Measurements from ENCODE around the gene LHX4.

LHX4 gene

GRCh38 chr1:180299479-180300221 lies 69.6 kb downstream of the LHX4 start:
- TF ChIP-seq CREB1 (IDR thresholded peaks at IDR 0.05; ENCODE audit: low read depth) (no peak), YY1 (IDR thresholded peaks at IDR 0.05; ENCODE audit: low read depth) (no peak), RAD21 (IDR thresholded peaks at IDR 0.05; ENCODE audit: low read depth) (no peak), EGR1 (IDR thresholded peaks at IDR 0.05) (no peak), USF1 (IDR thresholded peaks at IDR 0.05) (no peak), TAF1 (IDR thresholded peaks at IDR 0.05; ENCODE audit: low read depth) (no peak), REST (IDR thresholded peaks at IDR 0.05; ENCODE audit: low read depth) (no peak)

- TF ChIP-seq FOXM1 (IDR thresholded peaks at IDR 0.05; ENCODE audit: borderline replicate concordance, low read depth) = no peak
- no peak for TF ChIP-seq TCF12 (IDR thresholded peaks at IDR 0.05; ENCODE audit: low read depth)
- TF ChIP-seq REST (IDR thresholded peaks at IDR 0.05; ENCODE audit: low read depth) = no peak
- TF ChIP-seq EP300 (IDR thresholded peaks at IDR 0.05; ENCODE audit: borderline replicate concordance) = no peak
- no peak for TF ChIP-seq CEBPB (IDR thresholded peaks at IDR 0.05)
- TF ChIP-seq TAF1 (IDR thresholded peaks at IDR 0.05; ENCODE audit: low read depth) = no peak
- TF ChIP-seq TEAD4 (IDR thresholded peaks at IDR 0.05) = no peak
- TF ChIP-seq RAD21 (IDR thresholded peaks at IDR 0.05; ENCODE audit: low read depth) = no peak
- no peak for TF ChIP-seq NFIC (IDR thresholded peaks at IDR 0.05)
- no peak for TF ChIP-seq EGR1 (IDR thresholded peaks at IDR 0.05)
- TF ChIP-seq ZBTB7A (IDR thresholded peaks at IDR 0.05; ENCODE audit: low read depth) = no peak
- no peak for TF ChIP-seq YY1 (IDR thresholded peaks at IDR 0.05; ENCODE audit: low read depth)
- TF ChIP-seq MAX (IDR thresholded peaks at IDR 0.05) = no peak
- TF ChIP-seq CREB1 (IDR thresholded peaks at IDR 0.05; ENCODE audit: low read depth) = no peak
- TF ChIP-seq USF1 (IDR thresholded peaks at IDR 0.05) = no peak
Observed at GRCh38 chr1:180301135-180301742, 71.2 kb downstream of the LHX4 start.

GRCh38 chr1:180309338-180309737 lies 79.3 kb downstream of the LHX4 start:
- TF ChIP-seq TEAD4 (IDR thresholded peaks at IDR 0.05) (no peak), CEBPB (IDR thresholded peaks at IDR 0.05) (no peak), MAX (IDR thresholded peaks at IDR 0.05) (no peak), NFIC (IDR thresholded peaks at IDR 0.05) (no peak), FOXM1 (IDR thresholded peaks at IDR 0.05; ENCODE audit: borderline replicate concordance, low read depth) (no peak), REST (IDR thresholded peaks at IDR 0.05; ENCODE audit: low read depth) (no peak), CREB1 (IDR thresholded peaks at IDR 0.05; ENCODE audit: low read depth) (no peak), EP300 (IDR thresholded peaks at IDR 0.05; ENCODE audit: borderline replicate concordance) (no peak), TAF1 (IDR thresholded peaks at IDR 0.05; ENCODE audit: low read depth) (no peak), EGR1 (IDR thresholded peaks at IDR 0.05) (no peak), RAD21 (IDR thresholded peaks at IDR 0.05; ENCODE audit: low read depth) (no peak), YY1 (IDR thresholded peaks at IDR 0.05; ENCODE audit: low read depth) (no peak)

- no peak for TF ChIP-seq FOXM1 (IDR thresholded peaks at IDR 0.05; ENCODE audit: borderline replicate concordance, low read depth)
- no peak for TF ChIP-seq CREB1 (IDR thresholded peaks at IDR 0.05; ENCODE audit: low read depth)
- peak; percentile 43 for TF ChIP-seq CEBPB (IDR thresholded peaks at IDR 0.05)
- TF ChIP-seq TAF1 (IDR thresholded peaks at IDR 0.05; ENCODE audit: low read depth) = no peak
- TF ChIP-seq TCF12 (IDR thresholded peaks at IDR 0.05; ENCODE audit: low read depth) = no peak
Observed at GRCh38 chr1:180310095-180310494, 80.0 kb downstream of the LHX4 start.

All from Ishikawa (cell line).